Measurements from ENCODE around the gene ZBTB34.
"Not testable (repeated sequence)": the region's sequence is repeated elsewhere in the genome, so short reads cannot be mapped to it uniquely, and the experiment has no call there.

The ZBTB34 gene, protein sequence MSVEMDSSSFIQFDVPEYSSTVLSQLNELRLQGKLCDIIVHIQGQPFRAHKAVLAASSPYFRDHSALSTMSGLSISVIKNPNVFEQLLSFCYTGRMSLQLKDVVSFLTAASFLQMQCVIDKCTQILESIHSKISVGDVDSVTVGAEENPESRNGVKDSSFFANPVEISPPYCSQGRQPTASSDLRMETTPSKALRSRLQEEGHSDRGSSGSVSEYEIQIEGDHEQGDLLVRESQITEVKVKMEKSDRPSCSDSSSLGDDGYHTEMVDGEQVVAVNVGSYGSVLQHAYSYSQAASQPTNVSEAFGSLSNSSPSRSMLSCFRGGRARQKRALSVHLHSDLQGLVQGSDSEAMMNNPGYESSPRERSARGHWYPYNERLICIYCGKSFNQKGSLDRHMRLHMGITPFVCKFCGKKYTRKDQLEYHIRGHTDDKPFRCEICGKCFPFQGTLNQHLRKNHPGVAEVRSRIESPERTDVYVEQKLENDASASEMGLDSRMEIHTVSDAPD

DNA sequence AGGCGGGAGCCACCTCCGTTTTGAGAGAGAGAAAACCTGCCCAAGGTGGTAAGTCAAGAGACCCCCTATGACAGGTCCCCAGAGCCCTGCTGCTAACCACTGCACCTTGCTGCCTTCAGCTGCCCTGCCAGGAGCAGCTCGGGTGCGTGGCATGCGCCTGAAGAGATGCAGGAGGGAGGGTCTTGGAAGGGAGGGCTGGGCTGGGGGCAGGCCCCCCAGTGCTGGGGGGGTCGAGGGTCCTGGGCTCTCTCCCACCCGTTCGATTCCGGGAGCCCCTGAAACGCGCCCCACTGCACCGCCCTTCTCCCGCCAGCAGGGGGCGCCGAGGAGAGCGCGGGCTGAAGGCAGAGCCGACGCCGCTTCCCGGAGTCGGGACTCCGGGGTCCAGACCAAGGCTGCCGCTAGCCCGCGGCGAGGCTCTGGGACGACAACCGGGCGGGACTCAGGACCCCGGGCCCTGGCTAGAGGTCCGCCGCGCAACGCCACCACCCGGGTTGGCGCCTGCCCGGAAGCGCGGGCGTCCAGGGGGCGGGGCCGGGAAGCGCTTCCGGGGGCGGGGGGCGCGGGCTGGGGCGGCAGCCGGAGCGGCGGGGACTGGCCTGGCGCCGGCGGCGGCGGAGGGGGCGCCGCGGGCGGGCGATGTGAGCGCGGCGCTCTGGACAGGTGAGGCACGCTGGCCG is at the start of gene ZBTB34:
Gene ZBTB34 (plus strand): TSS at position 563 of the 680 bp plus-strand sequence. CDS start 18,761 bp downstream, outside the sequence.
- H3K4me3 ChIP-seq (ENCODE audit: low read depth, low read length) = peak within 1 kb of the TSS; percentile 74

DNA sequence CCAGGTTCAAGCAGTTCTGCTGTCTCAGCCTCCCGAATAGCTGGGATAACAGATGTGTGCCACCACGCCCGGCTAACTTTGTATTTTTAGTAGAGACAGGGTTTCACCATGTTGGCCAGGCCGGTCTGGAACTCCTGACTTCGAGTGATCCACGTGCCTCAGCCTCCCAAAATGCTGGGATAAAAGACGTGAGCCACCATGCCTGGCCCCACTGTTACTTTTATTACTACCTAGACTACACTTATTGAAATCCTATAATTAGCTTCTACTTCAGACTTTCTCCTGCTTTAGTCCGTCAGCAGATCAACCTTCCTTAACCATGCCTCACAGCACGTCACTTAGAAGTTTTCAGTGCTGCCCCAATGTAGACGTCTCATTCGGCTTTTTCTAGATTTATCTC is 47.4 kb upstream of the ZBTB34 start:
- H3K4me3 ChIP-seq (ENCODE audit: low read depth, low read length) = no peak overlapping the region

DNA sequence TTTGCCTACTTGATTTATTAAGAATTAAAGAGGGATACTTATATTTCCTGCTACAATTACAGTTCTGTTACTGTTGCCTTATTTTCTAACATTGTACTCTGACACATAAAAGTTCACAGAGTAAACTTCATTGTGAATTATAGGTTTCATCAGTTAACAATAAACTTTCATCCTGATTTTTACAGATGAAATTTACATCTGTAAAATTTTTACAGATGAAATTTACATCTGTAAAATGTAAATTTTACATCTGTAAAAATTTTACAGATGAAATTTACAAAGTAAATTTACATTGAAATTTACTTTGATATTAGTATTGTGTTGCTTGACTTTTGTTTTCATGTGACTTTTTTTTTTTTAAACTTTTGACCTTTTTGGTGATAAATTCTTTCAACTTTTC is 46.3 kb upstream of the ZBTB34 start:
- H3K4me3 ChIP-seq (ENCODE audit: low read depth, low read length) = no peak overlapping the region

DNA sequence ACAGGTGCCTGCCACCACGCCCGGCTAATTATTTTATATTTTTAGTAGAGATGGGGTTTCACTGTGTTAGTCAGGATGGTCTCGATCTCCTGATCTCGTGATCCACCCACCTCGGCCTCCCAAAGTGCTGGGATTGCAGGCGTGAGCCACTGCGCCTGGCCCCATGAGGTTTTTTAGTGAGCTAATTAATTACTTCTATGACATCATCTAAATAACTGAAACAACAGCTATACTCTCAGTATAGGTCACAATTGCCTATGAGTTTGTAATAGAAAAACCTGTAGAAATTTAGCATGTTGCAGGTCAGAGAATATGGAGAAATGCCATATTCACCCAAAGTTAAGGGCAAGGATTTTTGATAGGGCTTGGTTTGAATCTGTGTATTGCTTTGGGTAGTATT is 42.8 kb upstream of the ZBTB34 start:
- not testable (repeated sequence) for H3K4me3 ChIP-seq (ENCODE audit: low read depth, low read length)

DNA sequence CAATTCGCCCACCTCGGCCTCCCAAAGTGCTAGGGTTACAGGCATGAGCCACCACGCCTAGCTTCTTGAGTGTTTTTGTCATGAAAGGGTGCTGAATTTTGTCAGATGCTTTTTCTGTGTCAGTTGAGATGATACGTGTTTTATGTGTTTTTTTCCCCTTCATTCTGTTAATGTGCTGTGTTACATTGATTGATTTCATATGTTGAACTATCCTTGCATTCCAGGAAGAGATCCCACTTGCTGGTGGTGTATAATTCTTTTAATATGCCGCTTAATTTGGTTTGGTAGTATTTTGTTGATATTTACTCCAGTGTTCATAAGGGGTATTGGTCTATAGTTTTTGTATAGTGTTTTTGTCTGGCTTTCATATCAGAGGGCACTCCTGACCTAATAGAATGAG is 42.0 kb upstream of the ZBTB34 start:
- H3K4me3 ChIP-seq (ENCODE audit: low read depth, low read length) = no peak overlapping the region

DNA sequence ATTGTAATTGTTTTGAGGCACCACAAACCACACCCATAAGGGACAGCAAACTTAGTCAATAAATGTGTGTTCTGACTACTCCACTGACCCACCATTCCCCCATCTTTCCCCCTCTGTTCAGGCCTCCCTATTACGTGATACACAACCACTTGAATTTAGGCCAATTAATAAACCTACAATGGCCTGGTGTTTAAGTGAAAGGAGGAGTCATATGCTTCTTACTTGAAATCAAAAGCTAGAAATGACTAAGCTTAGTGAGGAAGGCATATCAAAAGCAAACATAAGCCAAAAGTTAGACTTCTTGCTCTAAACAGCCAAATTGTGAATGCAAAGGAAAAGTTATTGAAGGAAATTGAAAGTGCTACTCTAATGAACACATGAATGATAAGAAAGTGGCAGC is 41.0 kb upstream of the ZBTB34 start:
- H3K4me3 ChIP-seq (ENCODE audit: low read depth, low read length) = no peak overlapping the region

DNA sequence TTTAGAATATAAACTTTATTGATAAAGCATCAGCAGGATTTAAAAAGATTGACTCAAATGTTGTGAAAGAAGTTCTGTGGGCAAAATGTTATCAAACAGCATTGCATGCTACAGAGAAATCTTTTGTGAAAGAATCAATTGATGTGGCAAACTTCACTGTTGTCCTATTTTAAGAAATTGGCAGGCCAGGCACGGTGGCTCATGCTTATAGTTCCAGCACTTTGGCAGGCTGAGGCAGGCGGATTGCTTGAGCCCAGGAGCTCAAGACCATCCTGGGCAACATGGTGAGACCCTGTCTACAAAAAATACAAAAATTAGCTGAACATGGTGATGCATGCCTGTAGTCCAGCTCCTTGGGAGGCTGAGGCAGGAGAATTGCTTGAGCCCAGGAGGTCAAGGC is 38.2 kb upstream of the ZBTB34 start:
- no peak overlapping the region for H3K4me3 ChIP-seq (ENCODE audit: low read depth, low read length)

DNA sequence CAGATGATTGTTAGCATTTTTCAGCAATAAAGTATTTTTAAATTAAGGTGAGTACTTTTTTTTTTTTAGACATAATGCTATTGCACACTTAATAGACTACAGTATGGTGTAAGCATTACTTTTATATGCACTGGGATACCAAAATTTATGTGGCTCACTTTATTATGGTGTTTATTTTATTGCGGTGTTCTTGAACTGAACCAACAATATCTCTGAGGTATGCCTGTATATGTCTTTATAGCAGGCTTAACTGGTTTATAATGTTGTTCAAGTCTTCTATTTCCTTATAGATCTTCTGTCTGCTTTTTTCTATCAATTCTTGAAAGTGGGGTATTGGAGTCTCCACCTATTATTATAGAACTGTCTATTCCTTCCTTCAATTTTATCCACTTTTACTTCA is 37.6 kb upstream of the ZBTB34 start:
- H3K4me3 ChIP-seq (ENCODE audit: low read depth, low read length) = no peak overlapping the region

DNA sequence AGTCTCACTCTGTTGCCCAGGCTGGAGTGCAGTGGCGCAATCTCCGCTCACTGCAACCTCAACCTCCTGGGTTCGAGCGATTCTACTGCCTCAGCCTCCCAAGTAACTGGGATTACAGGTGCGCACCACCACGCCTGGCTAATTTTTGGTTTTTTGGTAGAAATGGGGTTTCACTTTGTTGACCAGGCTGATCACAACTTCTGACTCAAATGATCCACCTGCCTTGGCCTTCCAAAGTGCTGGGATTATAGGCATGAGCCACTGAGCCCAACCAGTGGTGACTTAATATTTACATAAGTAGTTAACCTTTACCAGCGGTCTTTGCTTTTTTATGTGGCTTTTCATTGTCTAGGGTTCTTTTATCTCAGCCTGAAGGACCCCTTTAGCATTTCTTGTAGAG is 36.4 kb upstream of the ZBTB34 start:
- not testable (repeated sequence) for H3K4me3 ChIP-seq (ENCODE audit: low read depth, low read length)

DNA sequence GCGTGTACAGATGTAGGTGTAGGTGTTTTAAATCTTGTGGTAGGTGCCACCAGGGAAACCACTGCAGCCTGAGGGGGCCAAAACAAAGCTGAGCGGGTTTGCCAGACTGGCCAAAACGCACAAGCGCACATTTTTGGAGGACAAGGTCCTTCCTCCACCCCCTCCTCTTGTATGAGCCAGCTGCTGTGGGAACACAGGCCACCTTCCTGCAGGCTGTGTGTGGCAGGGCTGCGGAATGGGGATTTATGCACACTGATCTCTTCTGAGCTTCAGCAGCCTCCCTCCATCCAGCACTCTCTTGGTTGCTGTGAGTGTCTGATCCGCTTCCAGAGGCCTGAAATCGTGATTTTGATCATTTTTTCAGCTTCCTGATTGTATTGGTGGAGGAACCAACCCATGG is 33.2 kb upstream of the ZBTB34 start:
- no peak overlapping the region for H3K4me3 ChIP-seq (ENCODE audit: low read depth, low read length)

DNA sequence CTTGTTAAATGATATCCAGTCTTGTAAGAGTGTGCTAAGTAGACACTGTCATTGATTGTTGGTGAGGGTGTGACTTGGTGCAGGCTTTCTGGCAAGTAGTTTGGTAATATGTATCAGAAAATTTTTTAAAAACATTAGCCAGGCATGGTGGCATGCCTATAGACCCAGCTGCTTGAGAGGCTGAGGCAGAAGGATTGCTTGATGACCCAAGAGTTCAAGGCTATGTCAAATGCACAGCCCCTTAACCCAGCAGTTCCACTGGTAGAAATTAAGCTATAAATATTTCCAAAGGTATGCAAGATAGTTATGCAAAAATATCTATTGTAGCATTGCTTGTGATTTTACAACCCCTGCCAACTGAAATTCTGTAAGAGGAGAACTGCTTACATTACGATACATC is 31.4 kb upstream of the ZBTB34 start:
- no peak overlapping the region for H3K4me3 ChIP-seq (ENCODE audit: low read depth, low read length)

DNA sequence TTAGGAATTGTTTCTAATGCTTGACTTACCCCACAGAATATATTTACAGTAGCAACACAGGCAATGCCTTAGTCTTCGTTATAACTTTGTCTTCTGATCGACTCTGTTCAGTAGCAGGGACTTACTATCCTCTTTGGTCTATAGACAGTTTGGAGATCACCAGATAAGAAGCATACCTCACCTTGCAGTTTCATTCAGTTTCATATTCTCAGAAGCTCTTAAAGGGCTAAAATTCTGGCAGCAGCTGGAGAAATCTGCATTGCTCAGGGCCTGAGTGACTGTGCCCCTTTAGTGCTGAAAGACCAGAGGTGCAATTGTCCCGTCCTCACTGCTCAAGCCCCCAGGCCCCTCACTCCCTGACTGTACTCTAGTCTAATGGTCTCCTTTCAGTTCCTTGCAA is 29.6 kb upstream of the ZBTB34 start:
- no peak overlapping the region for H3K4me3 ChIP-seq (ENCODE audit: low read depth, low read length)

DNA sequence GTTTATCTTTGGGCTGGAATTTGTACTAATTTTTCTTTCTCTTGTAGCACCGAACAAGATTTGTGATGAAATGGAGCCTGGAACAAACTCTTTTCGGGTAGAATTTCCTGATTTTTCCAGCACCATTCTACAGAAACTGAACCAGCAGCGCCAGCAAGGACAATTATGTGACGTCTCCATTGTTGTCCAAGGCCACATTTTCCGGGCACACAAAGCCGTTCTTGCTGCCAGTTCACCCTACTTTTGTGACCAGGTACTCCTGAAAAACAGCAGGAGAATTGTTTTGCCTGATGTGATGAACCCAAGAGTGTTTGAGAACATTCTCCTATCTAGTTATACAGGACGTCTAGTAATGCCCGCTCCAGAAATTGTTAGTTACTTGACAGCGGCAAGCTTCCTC is 28.0 kb upstream of the ZBTB34 start:
- H3K4me3 ChIP-seq (ENCODE audit: low read depth, low read length) = no peak overlapping the region

DNA sequence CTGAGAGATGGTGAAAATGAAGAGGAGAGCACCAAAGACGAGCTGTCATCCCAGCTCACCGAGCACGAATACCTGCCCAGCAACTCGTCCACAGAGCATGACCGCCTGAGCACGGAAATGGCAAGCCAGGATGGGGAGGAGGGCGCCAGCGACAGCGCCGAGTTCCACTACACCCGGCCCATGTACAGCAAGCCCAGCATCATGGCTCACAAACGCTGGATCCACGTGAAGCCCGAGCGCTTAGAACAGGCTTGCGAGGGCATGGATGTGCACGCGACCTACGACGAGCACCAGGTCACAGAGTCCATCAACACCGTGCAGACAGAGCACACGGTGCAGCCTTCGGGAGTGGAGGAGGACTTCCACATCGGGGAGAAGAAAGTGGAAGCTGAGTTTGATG is 27.4 kb upstream of the ZBTB34 start:
- H3K4me3 ChIP-seq (ENCODE audit: low read depth, low read length) = no peak overlapping the region

DNA sequence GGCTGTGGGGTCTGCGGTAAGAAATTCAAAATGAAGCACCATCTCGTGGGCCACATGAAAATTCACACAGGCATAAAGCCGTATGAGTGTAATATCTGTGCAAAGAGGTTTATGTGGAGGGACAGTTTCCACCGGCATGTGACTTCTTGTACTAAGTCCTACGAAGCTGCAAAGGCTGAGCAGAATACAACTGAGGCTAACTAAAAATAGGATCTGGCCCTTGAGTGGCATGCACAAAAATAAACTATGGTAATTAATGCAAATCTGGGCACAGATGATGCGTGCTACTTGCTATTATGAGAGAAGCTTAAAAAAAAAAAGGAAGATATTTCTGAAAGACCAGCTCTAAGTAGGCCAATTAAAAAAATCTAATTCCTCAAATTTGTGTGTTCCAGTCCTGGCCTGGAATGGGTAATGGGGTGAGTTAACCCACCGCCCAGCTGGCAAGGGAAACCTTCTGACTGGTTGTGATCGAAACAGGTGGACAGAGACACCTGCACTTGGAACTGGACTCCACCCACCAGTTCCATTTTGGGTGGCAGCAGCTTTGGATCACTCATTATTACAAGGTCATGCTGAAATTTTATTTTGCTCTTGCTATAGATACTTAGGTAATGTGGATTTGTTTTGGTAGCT is 26.6 kb upstream of the ZBTB34 start:
- H3K4me3 ChIP-seq (ENCODE audit: low read depth, low read length) = no peak overlapping the region

DNA sequence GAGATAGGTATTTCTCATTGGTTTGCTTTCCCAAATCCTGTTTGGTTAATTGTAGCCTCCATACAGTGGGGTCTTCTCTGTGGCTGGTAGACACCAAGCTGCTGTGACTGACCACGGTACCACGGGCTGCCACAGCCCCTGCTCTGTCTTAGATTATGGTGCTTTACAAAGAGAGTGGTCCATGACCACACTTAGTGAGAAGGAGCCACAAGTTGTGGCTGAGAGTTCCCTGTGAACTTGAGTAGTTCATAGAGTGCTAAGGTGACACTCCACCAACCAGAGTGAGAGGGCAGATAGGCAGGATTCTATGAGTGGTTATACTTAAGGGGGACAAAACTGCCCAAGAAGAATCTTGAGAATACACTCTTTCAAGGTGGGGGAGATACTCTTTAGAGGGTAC is 25.8 kb upstream of the ZBTB34 start:
- H3K4me3 ChIP-seq (ENCODE audit: low read depth, low read length) = no peak overlapping the region

DNA sequence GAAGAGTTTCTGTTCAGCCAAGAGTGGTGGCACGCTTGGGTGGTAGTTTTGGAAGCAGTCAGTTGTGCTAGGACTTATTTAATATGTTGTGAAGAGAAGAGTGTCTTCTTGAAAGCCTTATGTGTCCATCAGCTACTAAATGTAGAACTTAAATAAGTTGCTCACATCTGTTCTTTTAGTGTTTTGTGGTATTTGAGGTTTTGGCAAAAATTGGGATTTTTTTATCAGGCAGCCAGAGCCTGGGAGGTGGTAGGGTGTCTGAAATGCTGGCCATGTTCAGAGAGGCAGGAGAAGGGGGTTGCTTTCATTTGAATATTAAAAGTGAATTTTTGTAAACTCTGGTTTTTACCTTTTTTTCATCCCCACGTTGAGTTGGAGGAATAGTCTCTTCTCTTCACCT is 24.2 kb upstream of the ZBTB34 start:
- H3K4me3 ChIP-seq (ENCODE audit: low read depth, low read length) = no peak overlapping the region

DNA sequence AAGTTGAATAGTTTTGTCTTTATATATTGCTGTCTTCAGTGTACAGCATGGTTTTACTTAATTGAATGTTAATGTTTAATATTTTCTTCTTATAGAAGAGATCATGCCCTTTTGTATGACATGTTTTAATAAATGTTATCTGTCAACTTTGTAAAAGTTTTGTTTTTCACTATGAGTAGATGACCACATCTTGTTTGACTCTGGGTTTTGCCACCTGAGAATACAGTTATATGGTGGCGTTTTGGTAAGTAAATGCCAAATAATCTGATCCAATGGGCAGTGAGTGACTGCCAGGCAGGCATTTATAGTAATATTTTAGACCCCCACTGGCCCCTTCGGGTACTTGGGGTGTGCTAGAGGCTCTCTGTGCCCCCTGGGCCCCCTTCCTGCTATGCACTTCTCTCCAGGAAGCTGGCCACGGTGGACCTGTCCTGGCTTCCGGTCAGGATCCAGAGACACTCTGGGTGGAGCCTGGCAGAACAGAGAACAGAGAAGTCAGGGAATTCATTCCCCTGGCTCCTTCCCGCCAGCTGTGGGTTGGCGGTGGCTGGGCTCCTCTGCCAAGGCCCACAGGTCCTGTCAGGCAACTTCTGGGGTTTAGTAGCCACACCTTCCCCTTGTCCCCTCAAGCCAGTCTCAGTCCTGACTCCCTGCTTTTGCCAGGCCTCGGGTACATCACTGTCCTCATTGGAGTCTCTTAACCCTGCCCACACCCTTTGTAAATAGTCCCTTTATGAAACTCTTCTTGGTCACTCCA is 22.2 kb upstream of the ZBTB34 start:
- H3K4me3 ChIP-seq (ENCODE audit: low read depth, low read length) = no peak overlapping the region

DNA sequence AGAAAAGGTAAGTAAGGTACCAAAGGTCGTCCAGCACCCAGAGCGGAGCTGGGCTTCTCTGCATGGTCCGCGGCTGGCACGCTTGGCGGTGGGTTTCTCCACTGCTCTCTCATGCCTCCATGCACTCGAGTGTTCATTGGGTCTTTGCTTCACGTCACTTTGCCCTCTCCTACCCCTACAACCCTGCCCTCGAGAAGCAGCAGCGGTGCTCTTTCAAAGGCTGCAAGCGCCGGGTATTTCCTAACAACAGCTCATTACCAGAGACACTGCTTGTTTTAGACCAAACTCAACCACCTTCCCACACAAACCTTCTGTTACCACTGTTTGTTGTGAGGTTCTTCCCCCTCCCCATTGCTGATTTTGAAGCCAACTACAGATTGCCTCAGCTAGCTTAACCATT is 21.5 kb upstream of the ZBTB34 start:
- no peak overlapping the region for H3K4me3 ChIP-seq (ENCODE audit: low read depth, low read length)

DNA sequence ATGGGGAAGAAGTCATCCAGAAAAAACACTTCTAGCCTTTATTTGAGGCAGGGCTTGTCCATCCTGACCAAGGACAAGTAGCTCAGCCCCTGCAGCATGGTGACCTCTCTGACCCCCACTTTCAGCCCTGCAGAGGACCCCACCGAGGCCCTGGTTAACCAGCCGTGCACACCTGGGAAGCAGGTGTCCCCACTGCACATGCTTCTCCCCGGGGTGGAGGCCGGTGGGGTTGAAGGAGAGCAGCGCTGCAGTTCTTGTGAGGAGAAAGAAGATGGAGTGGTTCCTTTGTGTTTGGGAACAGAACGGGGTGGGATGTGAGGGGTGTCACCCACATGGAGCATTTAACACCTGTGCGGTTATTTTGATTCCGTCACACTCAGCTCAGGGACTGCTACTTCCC is 21.1 kb upstream of the ZBTB34 start:
- H3K4me3 ChIP-seq (ENCODE audit: low read depth, low read length) = no peak overlapping the region

DNA sequence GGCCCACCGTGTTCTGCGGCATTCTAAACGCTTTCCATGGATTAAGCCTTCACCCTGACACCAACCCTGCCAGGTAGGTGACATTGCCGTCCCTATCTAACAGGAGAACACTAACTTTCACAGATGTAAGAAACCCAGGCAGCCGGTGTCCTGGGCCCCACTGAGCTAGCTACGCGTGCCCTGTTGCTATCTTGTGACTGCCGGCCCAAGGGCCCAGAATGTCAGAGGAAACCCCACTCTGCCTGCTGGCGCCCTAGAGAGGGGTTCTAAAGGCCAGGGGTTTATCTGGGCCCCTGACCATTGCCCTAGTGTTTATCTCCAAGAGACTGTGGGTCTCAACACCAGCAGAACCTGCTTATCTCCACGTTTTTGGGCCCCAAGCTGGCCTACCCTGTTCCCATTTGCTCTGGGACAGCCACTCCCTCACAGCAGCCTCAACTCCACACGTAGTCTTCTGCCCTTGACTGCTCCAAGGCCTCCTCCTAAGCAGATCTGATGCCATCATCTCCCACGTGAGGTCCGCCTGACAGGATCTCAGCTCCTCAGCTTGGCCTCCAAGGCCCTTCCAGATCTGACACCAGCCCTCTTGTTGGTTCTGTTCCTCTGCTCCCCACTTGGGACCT is 18.1 kb upstream of the ZBTB34 start:
- no peak overlapping the region for H3K4me3 ChIP-seq (ENCODE audit: low read depth, low read length)
